Measurements from ENCODE around the gene IDH3A.

Gene IDH3A

DNA sequence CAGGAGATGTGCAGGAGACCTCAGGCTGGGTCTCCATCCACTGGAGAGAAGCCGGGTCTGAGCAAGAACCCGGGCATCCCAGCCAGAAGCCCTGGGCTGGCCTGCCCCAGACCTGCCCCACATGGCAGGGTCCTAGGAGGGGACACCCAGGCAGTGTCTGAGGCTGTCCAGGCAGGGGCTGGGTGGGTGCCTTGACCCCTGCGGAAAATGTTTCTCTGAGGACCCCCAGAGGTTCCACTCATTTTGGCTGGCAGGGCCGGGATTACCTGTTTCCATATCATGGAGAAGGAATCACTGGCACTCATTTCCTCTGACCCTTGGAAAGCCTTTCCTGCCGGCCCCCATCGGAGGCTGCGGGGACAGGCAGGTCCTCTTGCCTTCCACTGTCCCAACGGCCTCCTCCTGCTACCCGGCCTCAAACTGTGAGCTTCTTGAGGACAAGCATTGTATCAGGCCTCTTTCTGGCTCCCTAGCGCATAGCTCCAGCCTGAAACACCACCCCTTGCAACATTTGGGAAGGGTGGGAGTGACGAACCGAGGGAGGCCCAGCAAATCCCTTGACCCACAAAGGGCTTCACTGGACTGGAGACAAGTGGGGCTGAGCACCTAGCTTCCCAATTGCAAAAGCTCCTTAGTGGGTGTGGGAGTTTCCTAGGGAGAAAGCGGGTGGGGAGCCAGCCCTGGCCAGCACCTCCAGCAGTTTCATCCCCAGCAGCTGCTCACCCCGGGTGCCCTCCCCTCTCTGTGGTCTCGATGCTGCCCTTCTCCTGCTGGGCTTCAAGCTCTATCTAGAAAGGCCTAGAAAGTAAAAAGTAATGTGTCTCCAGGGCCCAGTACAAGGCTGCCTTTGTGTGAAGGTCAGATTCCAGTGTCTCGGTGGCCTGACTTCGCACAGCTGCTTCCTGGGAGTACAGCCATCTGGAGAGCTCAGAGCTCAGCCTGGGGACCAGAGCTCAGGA lies 55.5 kb downstream of the IDH3A start:
- DNase-seq: no peak

- DNase-seq: no peak
These were observed 56.2 kb downstream of the IDH3A start for GRCh38 chr15:78205337-78205736.

DNA sequence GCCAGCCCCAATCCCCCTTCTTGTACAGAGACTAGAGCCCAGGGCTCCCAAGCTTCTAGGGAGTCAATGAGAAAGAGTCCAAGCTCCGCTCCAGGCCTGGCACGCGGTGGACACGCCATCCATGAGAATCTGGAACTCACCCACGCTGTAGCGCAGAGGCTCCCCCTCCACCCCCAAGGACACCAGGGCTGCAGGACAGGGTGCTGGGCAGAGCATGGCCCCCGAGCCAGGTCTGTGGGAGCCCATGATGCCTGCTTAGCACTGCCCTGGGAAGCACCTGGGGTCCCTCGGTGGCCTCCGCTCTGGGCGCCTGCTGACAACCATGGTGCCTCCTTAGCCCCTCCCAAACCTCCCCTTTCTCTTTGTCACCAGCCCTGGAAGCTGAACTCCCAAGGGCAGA lies 56.7 kb downstream of the IDH3A start:
- no peak for DNase-seq

GRCh38 chr15:78206326-78207109 lies 57.4 kb downstream of the IDH3A start:
- no peak for DNase-seq

- no peak for DNase-seq
These were observed 57.9 kb downstream of the IDH3A start for GRCh38 chr15:78207110-78207458.

DNA sequence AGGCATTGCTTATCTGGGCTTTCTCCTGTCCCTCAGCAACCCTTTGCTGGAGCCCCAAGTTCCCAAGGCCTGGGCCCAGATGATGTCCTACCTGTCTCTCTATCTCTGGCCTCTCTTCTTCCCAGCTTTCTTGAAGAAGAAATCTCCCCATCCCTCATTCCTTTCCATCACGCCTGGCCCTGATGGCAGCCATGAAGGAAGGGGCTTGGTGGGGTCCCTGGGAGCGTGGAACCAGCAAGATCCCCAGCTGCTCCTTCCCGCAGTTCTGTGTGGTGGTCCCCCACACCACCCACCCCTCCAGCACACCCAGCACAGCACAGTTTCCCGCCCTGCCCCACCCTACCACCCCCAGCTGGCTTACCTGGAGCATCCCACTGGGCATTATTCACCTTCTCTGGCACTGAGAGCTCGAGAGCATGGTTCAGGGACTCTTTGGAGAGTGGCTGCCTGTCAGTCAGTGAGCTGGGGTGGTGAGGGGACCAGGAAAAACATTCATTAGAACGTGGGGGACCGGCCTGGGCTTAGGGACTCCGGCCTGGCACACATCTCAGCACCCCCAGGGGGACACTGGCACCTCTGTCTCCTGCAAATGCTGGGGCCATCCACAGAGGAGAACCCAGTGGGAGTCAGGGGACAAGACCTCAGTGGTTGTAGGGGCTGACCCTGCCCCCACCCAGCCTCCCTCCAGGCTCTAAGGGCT lies 58.6 kb downstream of the IDH3A start:
- no peak for DNase-seq

- DNase-seq: no peak
These were observed 59.2 kb downstream of the IDH3A start for GRCh38 chr15:78208341-78208844.

DNA sequence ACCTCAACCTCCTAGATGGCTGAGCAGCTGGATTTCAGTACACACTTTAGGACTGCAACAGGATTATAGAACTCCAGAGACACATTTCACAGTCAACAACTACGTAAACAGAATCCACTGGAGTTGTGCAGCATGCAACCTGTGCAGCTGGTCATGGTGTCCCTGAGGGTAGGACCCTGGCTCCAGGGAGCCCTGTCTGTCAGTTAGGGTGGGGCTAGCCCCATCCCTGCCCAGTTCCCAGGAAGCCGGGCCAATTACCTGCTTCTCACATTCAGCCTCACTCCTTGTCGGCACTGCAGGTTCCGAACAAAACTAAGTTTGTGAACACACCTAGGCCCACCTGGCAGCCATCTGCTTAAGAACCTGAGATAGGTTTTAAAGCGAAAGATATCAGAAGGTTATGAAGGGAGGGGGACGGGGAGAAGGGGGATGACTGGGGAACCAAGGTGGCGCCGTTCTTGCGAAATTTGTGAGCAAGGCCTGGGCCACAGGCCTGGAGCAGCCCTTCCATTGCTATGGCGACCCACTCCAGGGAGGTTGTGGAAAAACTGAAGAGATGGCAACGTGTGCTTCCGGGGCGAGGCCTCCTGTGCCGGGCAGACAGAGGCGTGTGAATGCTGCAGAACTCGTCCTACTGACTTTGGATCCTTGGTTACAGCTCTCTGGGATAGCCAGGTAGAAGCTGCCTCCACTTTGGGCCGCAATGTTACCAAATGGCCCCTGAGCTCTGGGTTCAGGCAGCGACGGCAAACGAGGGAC lies 59.9 kb downstream of the IDH3A start:
- DNase-seq: no peak

DNA sequence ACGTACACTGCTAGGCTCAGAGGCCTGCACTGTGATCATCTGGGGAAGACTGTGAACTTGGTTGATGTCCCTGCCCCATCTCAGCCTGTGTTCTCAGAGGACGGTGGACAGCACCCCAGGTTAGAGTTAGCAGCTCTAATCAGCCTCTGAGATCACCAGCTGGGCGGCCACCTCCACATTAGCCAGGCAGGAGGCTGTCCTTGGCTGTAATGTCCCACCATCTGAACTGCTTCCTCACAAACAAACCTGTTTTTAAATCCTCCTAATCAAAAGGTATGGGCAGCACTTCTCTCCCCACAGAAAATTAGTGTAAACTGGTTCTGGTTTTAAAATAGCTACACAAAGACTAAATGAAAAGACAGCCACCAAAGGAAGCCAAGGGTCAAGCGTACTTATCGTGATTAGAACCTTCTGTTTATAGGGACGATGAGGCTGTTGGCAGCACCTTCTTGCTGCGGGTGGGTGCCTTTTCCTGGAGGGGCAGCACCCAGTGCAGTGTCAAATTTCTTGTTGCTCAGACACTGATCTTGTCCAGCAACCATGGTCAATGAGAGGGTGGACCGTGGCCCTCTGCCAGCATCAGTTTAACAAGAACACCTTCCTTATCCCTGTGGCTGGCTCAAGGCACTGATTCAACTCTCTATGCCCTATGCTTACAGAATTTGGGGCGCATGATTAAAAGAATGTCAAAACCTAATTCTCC lies 60.6 kb downstream of the IDH3A start:
- DNase-seq: no peak

GRCh38 chr15:78210349-78210717 lies 61.2 kb downstream of the IDH3A start:
- DNase-seq: no peak

- no peak for DNase-seq
These were observed 62.2 kb downstream of the IDH3A start for GRCh38 chr15:78211189-78211921.

DNA sequence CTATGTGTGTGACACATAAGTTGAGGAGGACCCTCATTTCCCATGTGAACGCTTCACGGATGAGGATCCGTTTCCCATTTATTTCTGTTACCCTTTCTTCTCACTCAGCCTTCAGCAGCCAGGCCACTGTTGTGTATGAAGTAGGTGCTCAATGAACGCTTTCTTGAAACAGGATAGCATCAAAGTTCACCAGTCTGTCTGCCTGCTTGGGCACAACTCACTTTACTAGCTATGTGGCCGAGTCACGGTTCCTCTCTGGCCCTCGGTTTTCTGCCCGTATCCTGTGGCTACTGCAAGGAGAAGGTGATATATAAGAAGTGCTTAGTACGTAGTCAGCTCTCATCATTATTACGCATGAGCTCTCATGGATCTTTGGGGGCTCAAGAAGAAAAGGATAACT lies 62.8 kb downstream of the IDH3A start:
- DNase-seq: no peak

- DNase-seq: peak in 1 of 4 experiments; percentile 5
These were observed 63.6 kb downstream of the IDH3A start for GRCh38 chr15:78212546-78213424.

GRCh38 chr15:78213425-78213750 lies 64.2 kb downstream of the IDH3A start:
- no peak for DNase-seq

DNA sequence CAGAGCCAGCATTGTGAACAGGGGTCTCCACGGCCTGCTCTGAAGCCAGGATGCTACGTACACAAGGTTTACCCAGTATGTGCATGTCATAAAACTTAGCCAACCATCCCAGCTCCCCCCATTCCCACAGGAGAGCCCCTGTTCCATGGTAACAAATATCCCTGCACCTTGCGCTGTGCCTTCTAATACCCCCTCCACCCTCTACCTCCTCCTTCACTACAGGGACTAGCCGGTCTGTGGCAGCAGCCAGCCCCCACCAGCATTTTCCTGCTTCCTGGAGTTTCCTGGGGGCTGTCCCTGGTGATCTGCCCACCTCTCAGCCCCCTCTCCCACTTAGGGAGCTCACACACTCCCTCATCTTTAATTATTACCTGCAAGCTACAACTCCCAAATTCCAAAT lies 64.8 kb downstream of the IDH3A start:
- no peak for DNase-seq

DNA sequence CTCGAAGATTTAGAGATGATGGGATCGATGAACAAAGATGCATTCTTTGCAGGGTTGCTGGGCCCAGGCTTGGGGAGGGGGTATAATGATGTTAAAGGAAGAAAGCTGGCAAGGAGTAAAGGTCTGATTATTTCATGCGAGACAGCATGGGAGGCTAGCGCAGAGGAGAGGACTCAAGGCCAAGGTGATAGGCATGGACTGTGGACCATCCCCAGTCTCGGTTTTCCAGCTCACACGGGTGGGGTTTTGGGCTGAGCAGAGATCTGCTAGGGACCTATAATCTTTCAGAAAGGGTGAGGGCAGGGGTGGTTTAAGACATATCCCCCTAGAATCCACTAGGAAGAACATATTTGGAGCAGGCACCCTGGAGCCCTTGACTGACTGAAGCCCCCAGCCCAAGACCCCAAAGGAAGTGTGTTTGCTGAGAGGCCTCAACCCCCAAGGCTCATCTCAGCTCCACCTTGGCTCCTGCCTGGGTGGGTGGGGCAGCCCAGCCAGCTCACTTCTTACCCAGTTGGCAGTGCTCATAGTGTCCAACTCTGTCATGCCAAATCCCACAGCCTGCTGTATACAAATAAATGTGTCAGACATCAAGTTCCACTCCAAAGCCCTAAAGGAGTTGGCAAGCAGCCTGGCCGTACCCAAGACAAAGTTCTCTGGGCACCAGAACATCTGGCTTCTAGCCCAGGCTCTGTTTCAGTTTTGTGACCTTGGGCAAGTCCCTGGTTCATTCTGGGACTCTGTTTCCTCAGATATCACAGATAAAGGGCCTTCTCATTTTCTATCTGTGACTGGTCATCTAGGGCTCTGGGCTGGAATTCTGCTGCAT lies 67.3 kb downstream of the IDH3A start:
- DNase-seq: no peak

DNA sequence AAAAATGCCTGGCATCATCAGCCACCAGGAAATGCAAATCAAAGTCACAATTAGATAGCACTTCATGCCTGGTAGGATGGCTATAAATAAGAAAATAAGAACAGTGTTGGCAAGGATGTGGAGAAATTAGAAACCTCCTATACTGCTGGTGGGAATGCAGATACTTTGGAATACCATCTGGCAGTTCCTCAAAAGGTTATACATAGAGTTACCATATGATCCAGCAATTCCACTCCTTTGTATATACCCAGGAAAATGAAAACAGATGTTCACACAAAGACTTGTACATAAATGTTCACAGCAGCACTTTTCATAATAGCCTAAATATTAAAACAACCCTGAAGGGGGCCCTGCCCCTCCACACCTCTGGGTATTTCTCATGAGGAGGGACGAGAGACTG lies 71.6 kb downstream of the IDH3A start:
- DNase-seq: no peak

Data from suppressor macrophage (primary cell).